Large intestine (tissue), 3 donors: ENCODE results near the gene ATP1B1. TPM values are rescaled to one million over a fixed set of nuclear protein-coding genes. Genes with fewer than 3 reads are reported as not detected.

ENCODE experiments used
- DNase-seq, 2 donors: peaks; one replicate each; pipeline versions ENCODE4 v3.0.0 to v3.0.0-alpha.2; 2013
- H3K27ac ChIP-seq: one replicate; pipeline ENCODE4 v1.5.1; 2013; ENCODE audit warnings: low read length
- H3K27me3 ChIP-seq: 2 replicates; pipeline ENCODE4 v1.6.1; 2013; ENCODE audit warnings: low read length; ENCODE audit not compliant: control insufficient read depth, insufficient read depth
- H3K36me3 ChIP-seq: 2 replicates; pipeline ENCODE4 v1.6.1; 2013; ENCODE audit warnings: low read length; ENCODE audit not compliant: control insufficient read depth, insufficient read depth
- H3K4me1 ChIP-seq: one replicate; pipeline ENCODE4 v1.6.1; 2013; ENCODE audit warnings: low read length; ENCODE audit not compliant: control insufficient read depth, insufficient read depth
- H3K4me3 ChIP-seq: one replicate; pipeline ENCODE4 v1.5.1; 2013; ENCODE audit warnings: low read length
- H3K9me3 ChIP-seq: one replicate; pipeline ENCODE4 v1.6.1; 2013; ENCODE audit warnings: mild to moderate bottlenecking, low read depth, low read length, moderate library complexity; ENCODE audit not compliant: control insufficient read depth
- WGBS: methylation state at CpG from one replicate; pipeline ENCODE4 v1.1.5; 2013; ENCODE audit warnings: low lambda C conversion rate; ENCODE audit not compliant: insufficient coverage; 5-methylcytosine and 5-hydroxymethylcytosine counted together
- polyA plus RNA-seq: library from polyadenylated mRNA; unstranded; fragments of 120-200 nt; gene quantifications from one replicate; pipeline ENCODE4 v1.2.1, GENCODE V29; 2013

ATP1B1 gene
- polyA plus RNA-seq, 1 donor: 167 TPM

DNA sequence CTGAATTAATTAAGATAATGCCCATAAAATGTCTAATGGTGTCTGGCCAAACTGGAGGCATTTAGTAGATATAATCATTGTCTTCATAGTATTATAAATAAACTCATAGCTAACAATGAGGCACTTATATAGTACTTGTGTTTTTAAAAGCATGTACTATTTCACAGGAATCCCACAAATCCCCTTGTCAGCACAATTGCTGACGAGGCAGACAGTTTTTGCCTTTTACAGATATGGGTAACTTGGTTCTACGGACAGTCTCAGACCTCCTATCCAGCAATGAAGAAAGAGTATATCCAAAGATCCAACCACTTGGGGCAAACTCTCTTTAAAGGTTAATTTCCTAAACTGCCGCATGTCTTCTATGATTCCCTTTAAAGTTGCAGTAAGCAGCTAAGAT lies 73.7 kb downstream of the ATP1B1 start:
- Histone ChIP-seq H3K4me3 (no peak overlapping the region), H3K36me3 (no peaks in the 10 kb centered on the region), H3K27ac (no peak overlapping the region), H3K27me3 (no peaks in the 10 kb centered on the region), H3K4me1 (no peaks in the 10 kb centered on the region), H3K9me3 (no peaks in the 10 kb centered on the region)
- DNase-seq: no peak
- 80% methylated on average over 1 of the region's 3 CpGs for WGBS
